ENCODE data around the gene DIO1. TPM values are rescaled to one million over a fixed set of nuclear protein-coding genes. Genes with fewer than 3 reads are reported as not detected.
A peak's percentile ranks its signal among the peaks of the same experiment; 100 is the strongest.

The DIO1 gene
- not detected in 2 replicates for total RNA-seq (ENCODE audit: low replicate concordance)

DNA sequence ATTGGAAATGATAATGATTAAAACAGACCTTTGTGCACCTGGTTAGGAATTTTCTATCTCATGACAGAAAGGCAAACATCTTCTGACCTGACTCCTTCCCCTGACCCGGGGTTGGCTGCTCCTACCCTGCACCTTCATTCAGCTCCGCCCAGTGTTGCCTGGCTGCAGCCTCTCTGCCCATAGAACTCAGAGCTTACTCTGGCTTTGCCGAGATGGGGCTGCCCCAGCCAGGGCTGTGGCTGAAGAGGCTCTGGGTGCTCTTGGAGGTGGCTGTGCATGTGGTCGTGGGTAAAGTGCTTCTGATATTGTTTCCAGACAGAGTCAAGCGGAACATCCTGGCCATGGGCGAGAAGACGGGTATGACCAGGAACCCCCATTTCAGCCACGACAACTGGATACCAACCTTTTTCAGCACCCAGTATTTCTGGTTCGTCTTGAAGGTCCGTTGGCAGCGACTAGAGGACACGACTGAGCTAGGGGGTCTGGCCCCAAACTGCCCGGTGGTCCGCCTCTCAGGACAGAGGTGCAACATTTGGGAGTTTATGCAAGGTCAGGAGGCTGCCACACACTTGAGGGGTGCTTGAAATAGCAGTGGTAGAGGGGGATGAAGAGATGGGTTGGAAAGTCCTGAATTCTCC lies at the start of gene DIO1:
DIO1 (plus strand) TSS at position 189 of the 638 bp plus-strand sequence; CDS start at position 213, 24 bp downstream.
- no peak for DNase-seq (ENCODE audit: low read depth)
- TF ChIP-seq, protein P1, sequence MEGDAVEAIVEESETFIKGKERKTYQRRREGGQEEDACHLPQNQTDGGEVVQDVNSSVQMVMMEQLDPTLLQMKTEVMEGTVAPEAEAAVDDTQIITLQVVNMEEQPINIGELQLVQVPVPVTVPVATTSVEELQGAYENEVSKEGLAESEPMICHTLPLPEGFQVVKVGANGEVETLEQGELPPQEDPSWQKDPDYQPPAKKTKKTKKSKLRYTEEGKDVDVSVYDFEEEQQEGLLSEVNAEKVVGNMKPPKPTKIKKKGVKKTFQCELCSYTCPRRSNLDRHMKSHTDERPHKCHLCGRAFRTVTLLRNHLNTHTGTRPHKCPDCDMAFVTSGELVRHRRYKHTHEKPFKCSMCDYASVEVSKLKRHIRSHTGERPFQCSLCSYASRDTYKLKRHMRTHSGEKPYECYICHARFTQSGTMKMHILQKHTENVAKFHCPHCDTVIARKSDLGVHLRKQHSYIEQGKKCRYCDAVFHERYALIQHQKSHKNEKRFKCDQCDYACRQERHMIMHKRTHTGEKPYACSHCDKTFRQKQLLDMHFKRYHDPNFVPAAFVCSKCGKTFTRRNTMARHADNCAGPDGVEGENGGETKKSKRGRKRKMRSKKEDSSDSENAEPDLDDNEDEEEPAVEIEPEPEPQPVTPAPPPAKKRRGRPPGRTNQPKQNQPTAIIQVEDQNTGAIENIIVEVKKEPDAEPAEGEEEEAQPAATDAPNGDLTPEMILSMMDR (IDR thresholded peaks at IDR 0.05; ENCODE audit: insufficient read depth, low read length), result no peak
- no peak within 1 kb of the TSS for H3K4me3 ChIP-seq (ENCODE audit: low read depth, low read length)

DNA sequence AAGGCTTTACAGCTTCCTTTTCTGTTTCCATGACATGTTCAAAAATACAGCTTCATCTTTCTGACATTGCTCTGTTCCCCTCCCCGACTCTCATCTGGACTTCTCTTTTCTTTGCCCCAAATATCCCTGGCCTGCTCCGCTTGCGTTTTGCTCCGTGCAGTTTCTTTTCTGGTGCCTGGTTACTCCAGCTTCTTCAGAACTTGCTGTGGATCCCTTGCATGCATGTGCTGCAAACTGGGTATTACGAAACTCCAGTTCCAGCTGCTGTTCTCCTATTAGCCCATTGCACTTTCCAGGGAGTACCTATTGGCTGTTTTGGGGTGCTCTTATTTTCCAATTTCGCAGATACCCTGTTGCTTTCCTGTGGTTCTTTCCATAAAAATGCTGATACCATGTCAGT lies 46.0 kb upstream of the DIO1 start:
- no peak overlapping the region for H3K4me3 ChIP-seq (ENCODE audit: low read depth, low read length)
- DNase-seq (ENCODE audit: low read depth), result no peak
- TF ChIP-seq, protein P1 (IDR thresholded peaks at IDR 0.05; ENCODE audit: insufficient read depth, low read length), result no peak

DNA sequence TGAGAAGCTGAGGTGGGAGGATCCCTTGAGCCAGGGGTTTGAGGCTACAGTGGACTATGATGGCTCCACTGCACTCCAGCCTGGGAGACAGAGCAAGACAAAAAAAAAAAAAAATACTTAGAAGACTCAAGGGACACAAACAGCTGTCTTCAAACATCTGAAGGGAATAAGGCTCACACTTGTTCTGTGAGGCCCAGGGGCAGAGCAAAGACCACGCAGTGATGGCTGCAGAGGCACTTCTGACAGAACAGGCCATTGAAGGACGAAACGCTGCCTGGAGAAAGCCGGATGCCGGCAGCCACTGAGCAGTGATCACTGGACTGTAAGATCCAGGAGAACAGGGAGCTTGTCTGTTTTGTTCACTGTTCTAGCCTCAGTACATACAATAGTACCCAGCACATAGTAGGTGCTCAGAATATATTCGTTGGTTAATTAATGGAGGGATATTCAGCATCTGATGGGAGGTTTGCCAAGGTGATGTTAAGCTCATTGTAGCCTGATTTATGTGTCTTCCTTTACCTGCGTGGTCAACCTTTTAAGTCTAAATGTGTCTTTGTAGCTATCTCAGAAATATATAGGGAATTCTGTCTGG lies 43.8 kb upstream of the DIO1 start:
- no peak overlapping the region for H3K4me3 ChIP-seq (ENCODE audit: low read depth, low read length)

DNA sequence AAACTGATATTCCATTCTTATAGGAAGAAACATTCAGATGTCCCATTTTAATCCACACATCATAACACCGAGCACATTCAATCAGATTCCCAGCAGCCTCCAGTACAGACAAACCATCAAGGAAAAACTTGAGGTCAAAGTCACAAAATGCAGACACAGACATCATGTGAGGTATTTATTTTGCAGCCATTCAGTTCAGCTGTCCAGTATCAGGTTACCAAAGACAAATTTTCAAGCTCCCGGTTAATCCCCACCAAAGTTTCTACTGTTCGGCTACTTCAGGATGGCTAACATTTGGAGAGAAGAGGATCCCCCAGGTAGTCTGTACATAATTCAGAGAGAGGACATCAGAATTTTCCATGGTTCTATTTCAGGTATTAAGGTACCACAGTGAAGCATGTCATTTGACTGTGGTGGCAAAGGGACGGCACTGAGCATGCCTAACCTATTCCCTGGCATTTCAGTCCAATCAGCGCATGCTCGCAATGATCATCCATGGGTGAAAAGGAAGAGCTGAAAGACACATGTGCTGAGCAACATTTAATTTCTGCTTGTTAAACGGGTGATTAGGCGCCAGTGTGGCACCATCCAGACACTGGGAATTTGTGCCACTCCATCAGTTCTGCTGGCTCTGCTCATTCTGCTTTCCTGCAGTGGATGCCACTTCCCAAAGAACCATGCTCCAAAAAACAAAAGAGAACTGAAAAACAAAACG lies 42.3 kb upstream of the DIO1 start:
- H3K4me3 ChIP-seq (ENCODE audit: low read depth, low read length), result no peak overlapping the region

More for the DNA sequence above, 43.8 kb upstream of the DIO1 start:
- TF ChIP-seq, protein P1 (IDR thresholded peaks at IDR 0.05; ENCODE audit: insufficient read depth, low read length), result no peak
- no peak for DNase-seq (ENCODE audit: low read depth)

DNA sequence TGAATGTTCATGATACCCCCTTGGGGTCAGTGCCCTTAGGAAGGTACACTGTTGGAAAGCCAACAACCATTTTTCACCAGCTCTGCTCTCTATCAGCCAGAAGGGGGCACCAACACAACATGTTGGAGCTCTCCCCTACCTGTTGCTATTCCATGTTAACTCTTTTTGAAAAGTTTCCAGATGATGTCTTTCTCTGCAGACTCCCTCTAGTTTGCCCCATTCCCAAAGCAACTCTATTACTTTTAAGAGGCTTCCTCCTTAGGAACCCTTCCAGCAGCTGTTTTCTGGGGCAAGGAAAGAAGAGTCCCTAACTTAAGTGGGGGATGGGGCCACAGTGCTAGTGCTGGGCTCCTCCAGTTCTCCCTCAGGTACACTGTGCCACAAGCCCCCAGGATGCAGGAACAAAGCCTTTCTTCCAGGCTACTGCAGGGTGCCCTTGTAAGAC lies 33.0 kb upstream of the DIO1 start:
- no peak overlapping the region for H3K4me3 ChIP-seq (ENCODE audit: low read depth, low read length)
- TF ChIP-seq, protein P1 (IDR thresholded peaks at IDR 0.05; ENCODE audit: insufficient read depth, low read length), result peak; percentile 80
- DNase-seq (ENCODE audit: low read depth), result peak; percentile 64

More for the DNA sequence above, 42.3 kb upstream of the DIO1 start:
- TF ChIP-seq, protein P1 (IDR thresholded peaks at IDR 0.05; ENCODE audit: insufficient read depth, low read length), result no peak
- no peak for DNase-seq (ENCODE audit: low read depth)

DNA sequence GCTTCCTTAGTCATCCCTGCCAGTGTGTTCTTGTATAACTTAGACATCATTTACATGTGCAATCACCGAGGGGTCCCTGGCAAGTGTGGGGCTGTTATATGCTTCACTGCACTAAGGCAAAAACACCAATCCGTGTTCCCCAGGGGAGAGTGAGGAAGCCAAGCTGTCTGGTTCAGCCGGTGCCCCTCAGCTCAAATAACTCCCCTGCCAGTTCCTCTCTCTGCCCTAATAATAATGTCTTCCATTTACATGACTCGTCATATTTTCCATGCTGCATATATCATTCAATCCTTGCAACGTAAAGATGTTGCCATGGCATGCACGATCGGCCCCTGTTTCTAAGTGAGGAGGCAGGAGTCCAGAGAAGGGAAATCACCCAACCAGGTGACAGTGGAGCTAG lies 31.5 kb upstream of the DIO1 start:
- no peak for DNase-seq (ENCODE audit: low read depth)
- TF ChIP-seq, protein P1 (IDR thresholded peaks at IDR 0.05; ENCODE audit: insufficient read depth, low read length), result no peak
- no peak overlapping the region for H3K4me3 ChIP-seq (ENCODE audit: low read depth, low read length)

All from fibroblast of the aortic adventitia (primary cell).